K562 (cell line): ENCODE data around the gene ZNF724. TPM values are rescaled to one million over a fixed set of nuclear protein-coding genes. Genes with fewer than 3 reads are reported as not detected.

Source experiments
- BRD9 ChIP-seq: fragments of 450-650 bp; IDR thresholded peaks from 2 replicates; pipeline ENCODE4 v1.6.1; 2018; ENCODE audit warnings: low read depth; ENCODE audit not compliant: partially characterized antibody
- EP300 ChIP-seq: IDR thresholded peaks from 2 replicates; pipeline ENCODE4 v1.6.1; 2012; ENCODE audit warnings: low read length, improper control_type of control experiment
- ESRRA ChIP-seq: fragments of 450-650 bp; IDR thresholded peaks from 2 replicates; pipeline ENCODE4 v1.6.1; 2014; ENCODE audit warnings: low read depth, mild to moderate bottlenecking, moderate library complexity, borderline replicate concordance
- EWSR1 ChIP-seq: fragments of 450-650 bp; IDR thresholded peaks from 2 replicates; pipeline ENCODE4 v1.6.1; 2018; ENCODE audit warnings: borderline replicate concordance, mild to moderate bottlenecking, low read depth, moderate library complexity; ENCODE audit not compliant: partially characterized antibody
- HNRNPLL ChIP-seq: fragments of 200-400 bp; formaldehyde crosslinking; IDR thresholded peaks from 2 replicates; pipeline ENCODE4 v1.6.1; 2017; ENCODE audit warnings: low read length, low read depth, mild to moderate bottlenecking; ENCODE audit not compliant: poor library complexity, severe bottlenecking
- NFYB ChIP-seq: IDR thresholded peaks from 2 replicates; pipeline ENCODE4 v1.6.1; 2011; ENCODE audit warnings: mild to moderate bottlenecking, moderate library complexity; ENCODE audit not compliant: insufficient read length; ENCODE audit errors: extremely low read depth
- RNF2 ChIP-seq: sonication (generic); IDR thresholded peaks from 2 replicates; pipeline ENCODE4 v1.6.1; 2016
- SMAD4 ChIP-seq: fragments of 250-450 bp; sonication (Bioruptor Pico); conservative IDR thresholded peaks from 2 replicates; pipeline ENCODE4 v1.8.0; 2021; ENCODE audit warnings: inconsistent platforms, mild to moderate bottlenecking, moderate library complexity
- TEAD4 ChIP-seq, 2 experiments: sonication (generic) in 1 of 2; formaldehyde crosslinking in 1 of 2; IDR thresholded peaks; 2 replicates each; pipeline versions ENCODE4 v1.6.1 to v1.8.0; 2012 to 2022; ENCODE audit warnings: borderline replicate concordance in 1 of 2, inconsistent platforms in 1 of 2, low read length in 1 of 2, mild to moderate bottlenecking in 1 of 2, missing genetic modification reagents in 1 of 2
- USF2 ChIP-seq: sonication (generic); formaldehyde crosslinking; IDR thresholded peaks from 2 replicates; pipeline ENCODE4 v1.5.0; 2020; ENCODE audit warnings: missing genetic modification reagents
- ZFP1 ChIP-seq: fragments of 450-650 bp; formaldehyde crosslinking; IDR thresholded peaks from 2 replicates; pipeline ENCODE4 v1.4.0; 2020; ENCODE audit warnings: mild to moderate bottlenecking, mixed read lengths
- ZNF41 ChIP-seq: fragments of 250-450 bp; sonication (Bioruptor Pico); conservative IDR thresholded peaks from 2 replicates; pipeline ENCODE4 v1.4.0; 2020; ENCODE audit warnings: mild to moderate bottlenecking
- ZNF707 ChIP-seq: fragments of 250-450 bp; sonication (Bioruptor Pico); conservative IDR thresholded peaks from 2 replicates; pipeline ENCODE4 v1.8.0; 2022; ENCODE audit warnings: inconsistent platforms, mild to moderate bottlenecking, moderate library complexity
- polyA plus RNA-seq, 8 experiments: library from polyadenylated mRNA; depleted of rRNA in 4 of 8; stranded (reverse) in 5 of 8; unstranded in 3 of 8; fragments of >200 nt; fragmentation: Nextera tagmentation in 2 of 8; fragmentation: Illumina TruSeq in 1 of 8; extraction: Ambion mirVana in 2 of 8; extraction: Trizol in 1 of 8; gene quantifications; 2 replicates each; pipeline versions ENCODE4 v1.2.1 to v1.2.3, GENCODE V29; 2011 to 2014; ENCODE audit warnings: inconsistent platforms in 1 of 8, missing spikeins in 1 of 8
- total RNA-seq, 7 experiments: library from RNA; depleted of rRNA in 6 of 7; stranded (reverse); fragments of >200 nt in 6 of 7; fragmentation: Illumina TruSeq in 2 of 7; extraction: Trizol in 2 of 7; gene quantifications; 2 replicates each; pipeline versions ENCODE4 v1.2.1 to v1.2.3, GENCODE V29; 2011 to 2021; ENCODE audit warnings: low replicate concordance in 1 of 7
- TF ChIP-seq, protein P1 (sequence below), 3 experiments: fragments of 200-800 bp in 1 of 3; fragments of 250-450 bp in 1 of 3; fragments of 450-650 bp in 1 of 3; sonication (Bioruptor Pico) in 1 of 3; sonication (Bioruptor generic) in 1 of 3; formaldehyde crosslinking in 1 of 3; IDR thresholded peaks; 2 replicates each; pipeline versions ENCODE4 v1.6.1 to v1.8.0; 2016 to 2022; ENCODE audit warnings: mild to moderate bottlenecking in 2 of 3, missing genetic modification characterization in 2 of 3, missing compliant biosample characterization in 1 of 3, moderate library complexity in 1 of 3
- TF ChIP-seq, protein P2 (sequence below): fragments of 450-650 bp; formaldehyde crosslinking; IDR thresholded peaks from 2 replicates; pipeline ENCODE4 v1.4.0; 2022; ENCODE audit warnings: missing genetic modification characterization
- TF ChIP-seq, protein P3 (sequence below), 2 experiments: fragments of 250-450 bp in 1 of 2; fragments of 450-650 bp in 1 of 2; sonication (Bioruptor Pico) in 1 of 2; IDR thresholded peaks; 2 replicates each; pipeline versions ENCODE4 v1.6.1 to v1.8.0; 2016 to 2021; ENCODE audit warnings: mild to moderate bottlenecking in 2 of 2, moderate library complexity in 2 of 2, missing compliant biosample characterization in 1 of 2, missing genetic modification characterization in 1 of 2
- TF ChIP-seq, protein P4 (sequence below): sonication (generic); formaldehyde crosslinking; IDR thresholded peaks from 2 replicates; pipeline ENCODE4 v1.8.0; 2022; ENCODE audit warnings: mild to moderate bottlenecking, missing genetic modification reagents

ZNF724 gene
- total and polyA plus RNA-seq, 9 of the 15 experiments (the other 6 are each of a cell fraction or from before 2014, with no cell fraction given): 0.18 to 4.2 (median 1.8) TPM

DNA sequence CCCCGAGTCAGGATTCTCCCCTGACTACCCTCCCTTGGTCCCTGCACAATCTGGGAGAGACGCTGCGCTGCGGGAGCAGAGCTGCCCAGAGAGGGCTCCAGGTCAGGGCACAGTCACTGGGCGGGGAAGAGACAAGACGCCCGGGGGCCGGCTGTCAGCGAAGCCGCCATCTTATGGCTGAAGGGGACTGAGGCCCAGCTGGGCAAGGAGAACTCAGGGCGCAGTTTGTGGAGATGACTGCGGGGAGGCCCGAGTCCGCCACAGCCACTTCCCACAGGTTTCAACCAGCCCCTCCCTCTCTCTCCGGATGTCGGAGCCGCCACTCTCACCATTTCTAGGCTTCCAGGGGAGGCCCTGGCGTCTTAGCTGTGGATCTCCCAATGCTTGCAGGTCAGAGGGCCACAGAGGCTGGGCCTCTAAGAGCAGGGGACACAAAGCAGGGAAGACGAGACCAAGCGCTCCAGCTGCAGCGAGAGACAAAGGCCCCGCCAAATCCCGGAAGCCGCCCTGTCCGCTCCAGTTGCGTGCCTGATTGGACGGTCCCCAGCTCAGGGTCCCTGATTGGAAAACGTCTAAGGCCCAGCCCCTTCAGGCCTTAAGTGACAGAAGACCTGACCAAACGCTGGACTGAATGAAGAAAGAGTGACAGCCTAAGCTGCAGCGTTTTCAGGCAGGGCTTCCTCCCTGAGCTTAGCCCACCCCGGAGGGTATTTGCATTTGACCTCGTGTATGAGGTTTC is at the start of gene ZNF724 (continued):
- TF ChIP-seq, protein P1, sequence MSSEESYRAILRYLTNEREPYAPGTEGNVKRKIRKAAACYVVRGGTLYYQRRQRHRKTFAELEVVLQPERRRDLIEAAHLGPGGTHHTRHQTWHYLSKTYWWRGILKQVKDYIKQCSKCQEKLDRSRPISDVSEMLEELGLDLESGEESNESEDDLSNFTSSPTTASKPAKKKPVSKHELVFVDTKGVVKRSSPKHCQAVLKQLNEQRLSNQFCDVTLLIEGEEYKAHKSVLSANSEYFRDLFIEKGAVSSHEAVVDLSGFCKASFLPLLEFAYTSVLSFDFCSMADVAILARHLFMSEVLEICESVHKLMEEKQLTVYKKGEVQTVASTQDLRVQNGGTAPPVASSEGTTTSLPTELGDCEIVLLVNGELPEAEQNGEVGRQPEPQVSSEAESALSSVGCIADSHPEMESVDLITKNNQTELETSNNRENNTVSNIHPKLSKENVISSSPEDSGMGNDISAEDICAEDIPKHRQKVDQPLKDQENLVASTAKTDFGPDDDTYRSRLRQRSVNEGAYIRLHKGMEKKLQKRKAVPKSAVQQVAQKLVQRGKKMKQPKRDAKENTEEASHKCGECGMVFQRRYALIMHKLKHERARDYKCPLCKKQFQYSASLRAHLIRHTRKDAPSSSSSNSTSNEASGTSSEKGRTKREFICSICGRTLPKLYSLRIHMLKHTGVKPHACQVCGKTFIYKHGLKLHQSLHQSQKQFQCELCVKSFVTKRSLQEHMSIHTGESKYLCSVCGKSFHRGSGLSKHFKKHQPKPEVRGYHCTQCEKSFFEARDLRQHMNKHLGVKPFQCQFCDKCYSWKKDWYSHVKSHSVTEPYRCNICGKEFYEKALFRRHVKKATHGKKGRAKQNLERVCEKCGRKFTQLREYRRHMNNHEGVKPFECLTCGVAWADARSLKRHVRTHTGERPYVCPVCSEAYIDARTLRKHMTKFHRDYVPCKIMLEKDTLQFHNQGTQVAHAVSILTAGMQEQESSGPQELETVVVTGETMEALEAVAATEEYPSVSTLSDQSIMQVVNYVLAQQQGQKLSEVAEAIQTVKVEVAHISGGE (CRISPR knock-in tag; IDR thresholded peaks at IDR 0.05): no peak
- TF ChIP-seq RNF2 (no peak), ZFP1 (no peak), HNRNPLL (peak; percentile 31), BRD9 (no peak), EP300 (no peak), EWSR1 (no peak), ZNF41 (CRISPR knock-in tag) (no peak), ESRRA (no peak), NFYB (peak; percentile 21), SMAD4 (CRISPR knock-in tag) (no peak), TEAD4 (IDR thresholded peaks at IDR 0.05; ENCODE audit: low read length) (no peak), TEAD4 (CRISPR knock-in tag; IDR thresholded peaks at IDR 0.05; ENCODE audit: borderline replicate concordance) (no peak), USF2 (CRISPR knock-in tag) (no peak), ZNF707 (no peak)
- TF ChIP-seq, protein P2, sequence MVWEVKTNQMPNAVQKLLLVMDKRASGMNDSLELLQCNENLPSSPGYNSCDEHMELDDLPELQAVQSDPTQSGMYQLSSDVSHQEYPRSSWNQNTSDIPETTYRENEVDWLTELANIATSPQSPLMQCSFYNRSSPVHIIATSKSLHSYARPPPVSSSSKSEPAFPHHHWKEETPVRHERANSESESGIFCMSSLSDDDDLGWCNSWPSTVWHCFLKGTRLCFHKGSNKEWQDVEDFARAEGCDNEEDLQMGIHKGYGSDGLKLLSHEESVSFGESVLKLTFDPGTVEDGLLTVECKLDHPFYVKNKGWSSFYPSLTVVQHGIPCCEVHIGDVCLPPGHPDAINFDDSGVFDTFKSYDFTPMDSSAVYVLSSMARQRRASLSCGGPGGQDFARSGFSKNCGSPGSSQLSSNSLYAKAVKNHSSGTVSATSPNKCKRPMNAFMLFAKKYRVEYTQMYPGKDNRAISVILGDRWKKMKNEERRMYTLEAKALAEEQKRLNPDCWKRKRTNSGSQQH (CRISPR knock-in tag): no peak
- TF ChIP-seq, protein P3, sequence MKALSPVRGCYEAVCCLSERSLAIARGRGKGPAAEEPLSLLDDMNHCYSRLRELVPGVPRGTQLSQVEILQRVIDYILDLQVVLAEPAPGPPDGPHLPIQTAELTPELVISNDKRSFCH (CRISPR knock-in tag; IDR thresholded peaks at IDR 0.05): no peak
- TF ChIP-seq, protein P3 (tag; IDR thresholded peaks at IDR 0.05): no peak
- TF ChIP-seq, protein P4, sequence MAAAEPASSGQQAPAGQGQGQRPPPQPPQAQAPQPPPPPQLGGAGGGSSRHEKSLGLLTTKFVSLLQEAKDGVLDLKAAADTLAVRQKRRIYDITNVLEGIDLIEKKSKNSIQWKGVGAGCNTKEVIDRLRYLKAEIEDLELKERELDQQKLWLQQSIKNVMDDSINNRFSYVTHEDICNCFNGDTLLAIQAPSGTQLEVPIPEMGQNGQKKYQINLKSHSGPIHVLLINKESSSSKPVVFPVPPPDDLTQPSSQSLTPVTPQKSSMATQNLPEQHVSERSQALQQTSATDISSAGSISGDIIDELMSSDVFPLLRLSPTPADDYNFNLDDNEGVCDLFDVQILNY (CRISPR knock-in tag): no peak
